GM12801 (cell line): Measurements from ENCODE around the gene ANO4.

ENCODE experiments used
- TF ChIP-seq, protein P1 (sequence below): IDR thresholded peaks from one replicate; pipeline ENCODE4 v1.5.1; 2011; ENCODE audit warnings: control low read depth; ENCODE audit not compliant: insufficient read length; ENCODE audit errors: extremely low read depth

The ANO4 gene

DNA sequence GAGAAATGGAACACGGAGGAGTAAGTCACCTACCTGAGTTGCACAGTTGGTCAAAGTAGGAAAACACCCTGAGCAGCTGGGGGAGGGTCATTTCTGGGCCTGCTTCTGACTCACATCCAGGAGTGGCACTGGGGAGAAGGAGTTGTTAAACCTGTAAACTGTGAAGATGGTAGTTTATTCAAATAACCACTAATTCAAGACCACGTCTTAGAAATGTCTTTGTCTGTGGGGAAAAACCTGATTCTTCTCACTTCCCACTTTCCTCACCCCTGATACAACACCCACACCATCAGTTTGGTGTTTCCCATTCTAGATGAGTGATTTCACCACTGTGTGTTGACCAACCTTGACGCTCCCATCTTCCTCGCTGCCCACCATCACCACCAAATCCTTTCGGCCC lies 207.1 kb downstream of the ANO4 start:
- TF ChIP-seq, protein P1, sequence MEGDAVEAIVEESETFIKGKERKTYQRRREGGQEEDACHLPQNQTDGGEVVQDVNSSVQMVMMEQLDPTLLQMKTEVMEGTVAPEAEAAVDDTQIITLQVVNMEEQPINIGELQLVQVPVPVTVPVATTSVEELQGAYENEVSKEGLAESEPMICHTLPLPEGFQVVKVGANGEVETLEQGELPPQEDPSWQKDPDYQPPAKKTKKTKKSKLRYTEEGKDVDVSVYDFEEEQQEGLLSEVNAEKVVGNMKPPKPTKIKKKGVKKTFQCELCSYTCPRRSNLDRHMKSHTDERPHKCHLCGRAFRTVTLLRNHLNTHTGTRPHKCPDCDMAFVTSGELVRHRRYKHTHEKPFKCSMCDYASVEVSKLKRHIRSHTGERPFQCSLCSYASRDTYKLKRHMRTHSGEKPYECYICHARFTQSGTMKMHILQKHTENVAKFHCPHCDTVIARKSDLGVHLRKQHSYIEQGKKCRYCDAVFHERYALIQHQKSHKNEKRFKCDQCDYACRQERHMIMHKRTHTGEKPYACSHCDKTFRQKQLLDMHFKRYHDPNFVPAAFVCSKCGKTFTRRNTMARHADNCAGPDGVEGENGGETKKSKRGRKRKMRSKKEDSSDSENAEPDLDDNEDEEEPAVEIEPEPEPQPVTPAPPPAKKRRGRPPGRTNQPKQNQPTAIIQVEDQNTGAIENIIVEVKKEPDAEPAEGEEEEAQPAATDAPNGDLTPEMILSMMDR: no peak

DNA sequence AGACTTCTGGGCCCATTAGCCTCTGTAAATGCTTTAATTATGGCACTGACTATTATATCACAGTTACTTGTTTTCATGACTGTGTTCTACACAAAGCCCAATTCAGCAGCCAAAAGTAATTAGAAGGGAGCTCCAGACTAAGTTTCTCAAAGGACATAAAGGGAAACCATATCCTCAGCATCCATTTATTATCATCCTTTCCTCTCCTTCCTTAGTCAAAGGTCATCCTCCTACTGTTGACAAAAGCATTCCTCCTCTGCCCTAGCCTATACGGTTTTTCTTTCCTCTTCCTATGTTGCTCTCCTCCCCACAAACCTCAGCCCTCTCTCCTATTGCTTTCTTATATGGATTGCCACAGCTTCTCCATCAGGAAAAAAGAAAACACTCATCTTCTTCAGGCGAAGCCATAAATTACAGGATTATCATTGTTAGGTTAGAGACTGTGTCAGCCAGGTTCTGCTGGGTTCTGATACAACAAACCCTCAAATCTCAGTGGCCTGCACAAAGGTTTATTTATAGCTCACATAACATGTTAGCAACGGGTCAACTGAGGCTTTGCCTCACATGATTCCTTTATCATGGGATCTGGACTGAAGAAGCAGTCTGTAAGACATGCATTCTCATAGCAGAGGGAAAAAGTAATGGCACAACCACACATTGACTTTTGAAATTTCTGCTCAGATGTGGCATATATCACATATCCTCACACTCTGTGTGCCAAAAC lies 208.3 kb downstream of the ANO4 start:
- TF ChIP-seq, protein P1: no peak

GRCh38 chr12:101004898-101005297 lies 210.3 kb downstream of the ANO4 start:
- TF ChIP-seq, protein P1: no peak

DNA sequence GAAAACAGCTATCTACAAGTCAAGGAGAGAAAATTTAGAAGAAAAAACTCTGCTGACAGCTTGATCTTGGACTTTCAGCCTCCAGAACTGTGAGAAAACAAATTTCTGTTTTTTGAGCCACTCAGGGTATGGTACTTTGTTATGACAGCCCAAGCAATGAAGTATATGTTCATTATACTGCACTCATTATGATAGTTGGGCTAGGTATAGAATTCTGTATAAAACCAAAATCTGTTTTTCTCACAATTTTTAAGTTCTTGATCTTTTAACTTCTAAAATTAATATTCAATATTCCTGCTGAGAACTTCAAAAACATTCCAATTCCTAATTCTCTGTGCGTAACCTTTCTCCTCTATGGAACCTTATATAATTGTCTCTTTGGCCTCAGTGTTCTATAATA lies 214.7 kb downstream of the ANO4 start:
- TF ChIP-seq, protein P1: no peak

DNA sequence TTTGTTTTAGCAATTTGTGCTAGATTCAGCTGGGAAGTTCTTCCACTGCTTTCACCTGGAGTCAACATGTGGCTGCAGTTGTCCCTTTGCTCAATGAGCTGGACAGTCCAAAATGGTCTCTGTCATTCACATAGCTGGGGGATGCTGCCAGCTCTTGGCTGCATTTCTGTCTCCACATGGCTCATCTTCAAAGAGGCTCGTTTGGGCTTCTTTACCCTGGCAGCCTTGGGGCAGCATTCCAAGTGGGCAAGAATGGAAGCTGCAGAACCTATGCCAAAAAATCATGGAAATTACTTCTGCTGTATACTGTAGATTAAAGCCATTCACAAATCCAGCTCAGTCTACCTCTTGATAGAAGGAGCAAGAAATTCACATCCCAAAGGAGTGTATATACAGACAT lies 216.3 kb downstream of the ANO4 start:
- TF ChIP-seq, protein P1: no peak

- TF ChIP-seq, protein P1: no peak
Measured at GRCh38 chr12:101013993-101014392, 219.4 kb downstream of the ANO4 start.

DNA sequence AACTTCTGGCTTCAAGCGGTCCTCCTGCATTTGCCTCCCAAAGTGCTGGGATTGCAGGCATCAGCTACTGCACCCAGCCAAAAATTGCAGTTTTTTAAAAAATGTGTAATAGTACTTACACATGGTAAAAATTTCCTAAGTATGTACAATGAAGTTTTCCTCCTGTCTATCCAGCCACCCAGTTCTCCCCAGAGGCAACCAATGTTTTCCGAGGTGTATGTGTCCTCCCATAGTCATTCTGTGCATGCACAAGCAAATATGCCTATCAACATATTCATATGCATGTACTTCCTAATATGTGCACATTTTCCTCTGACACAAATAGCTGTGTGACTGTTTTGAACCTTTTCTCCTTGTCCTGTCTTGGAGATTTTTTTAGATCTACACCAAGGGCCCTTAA lies 220.5 kb downstream of the ANO4 start:
- TF ChIP-seq, protein P1: no peak
